Stomach smooth muscle (tissue), 2 donors: ENCODE measurements around the gene TMCC3.

ENCODE experiments used
- H3K27ac ChIP-seq: one replicate; pipeline ENCODE4 v1.7.0; 2013; ENCODE audit warnings: mild to moderate bottlenecking, low read length, inconsistent platforms
- H3K27me3 ChIP-seq, 2 donors: one replicate each; pipeline ENCODE4 v1.7.0; 2013; ENCODE audit warnings: low read length in 2 of 2; ENCODE audit not compliant: insufficient read depth in 2 of 2, control insufficient read depth in 1 of 2
- H3K36me3 ChIP-seq, 2 donors: one replicate each; pipeline ENCODE4 v1.7.0; 2013; ENCODE audit warnings: low read length in 2 of 2; ENCODE audit not compliant: control insufficient read depth in 2 of 2, insufficient read depth in 2 of 2
- H3K4me1 ChIP-seq: one replicate; pipeline ENCODE4 v1.7.0; 2013; ENCODE audit warnings: low read length; ENCODE audit not compliant: control insufficient read depth, insufficient read depth
- H3K4me3 ChIP-seq, 2 donors: one replicate each; pipeline ENCODE4 v1.7.0; 2013; ENCODE audit warnings: low read length in 2 of 2
- H3K9ac ChIP-seq, 2 donors: one replicate each; pipeline ENCODE4 v1.7.0; 2013; ENCODE audit warnings: low read length in 2 of 2, mild to moderate bottlenecking in 1 of 2
- H3K9me3 ChIP-seq, 2 donors: one replicate each; pipeline ENCODE4 v1.7.0; 2013; ENCODE audit warnings: low read length in 2 of 2; ENCODE audit not compliant: control insufficient read depth in 2 of 2
- donor health status: healthy.
- donor health status: Pancreatic carcinoma.

TMCC3 gene

GRCh38 chr12:94686834-94687628, 36.7 kb upstream of the TMCC3 start:
- no peaks in the 10 kb centered on the region for H3K27me3 ChIP-seq
- H3K36me3 ChIP-seq: no peaks in the 10 kb centered on the region
- no peak overlapping the region for H3K27ac ChIP-seq
- no peak overlapping the region for H3K9ac ChIP-seq
- no peak overlapping the region for H3K4me3 ChIP-seq
- no peaks in the 10 kb centered on the region for H3K4me1 ChIP-seq
- H3K9me3 ChIP-seq: no peaks in the 10 kb centered on the region

GRCh38 chr12:94684416-94685142, 34.2 kb upstream of the TMCC3 start:
- Histone ChIP-seq H3K4me1 (no peaks in the 10 kb centered on the region), H3K27ac (no peak overlapping the region), H3K9ac (no peak overlapping the region), H3K27me3 (no peaks in the 10 kb centered on the region), H3K9me3 (no peaks in the 10 kb centered on the region), H3K36me3 (no peaks in the 10 kb centered on the region), H3K4me3 (no peak overlapping the region)

GRCh38 chr12:94679554-94680195, 29.3 kb upstream of the TMCC3 start:
- Histone ChIP-seq H3K4me3 (no peak overlapping the region), H3K9ac (no peak overlapping the region), H3K27me3 (no peaks in the 10 kb centered on the region), H3K4me1 (peaks cover 2% of the 10 kb centered on the region), H3K9me3 (no peaks in the 10 kb centered on the region), H3K36me3 (no peaks in the 10 kb centered on the region), H3K27ac (no peak overlapping the region)

- H3K4me3 ChIP-seq: no peak overlapping the region
- H3K9me3 ChIP-seq: no peaks in the 10 kb centered on the region
- H3K27me3 ChIP-seq: no peaks in the 10 kb centered on the region
- peaks cover 2% of the 10 kb centered on the region for H3K4me1 ChIP-seq
- no peaks in the 10 kb centered on the region for H3K36me3 ChIP-seq
- H3K27ac ChIP-seq: no peak overlapping the region
- H3K9ac ChIP-seq: no peak overlapping the region
These were observed 28.5 kb upstream of the TMCC3 start for GRCh38 chr12:94678849-94679248.

- no peak overlapping the region for H3K27ac ChIP-seq
- peaks cover 2% of the 10 kb centered on the region for H3K4me1 ChIP-seq
- no peak overlapping the region for H3K4me3 ChIP-seq
- H3K9me3 ChIP-seq: no peaks in the 10 kb centered on the region
- no peak overlapping the region for H3K9ac ChIP-seq
- no peaks in the 10 kb centered on the region for H3K36me3 ChIP-seq
- H3K27me3 ChIP-seq: no peaks in the 10 kb centered on the region
These were observed 28.0 kb upstream of the TMCC3 start for GRCh38 chr12:94678379-94678778.

- H3K27me3 ChIP-seq: no peaks in the 10 kb centered on the region
- no peak overlapping the region for H3K9ac ChIP-seq
- no peak overlapping the region for H3K27ac ChIP-seq
- no peaks in the 10 kb centered on the region for H3K36me3 ChIP-seq
- H3K4me1 ChIP-seq: peaks cover 2% of the 10 kb centered on the region
- no peaks in the 10 kb centered on the region for H3K9me3 ChIP-seq
- no peak overlapping the region for H3K4me3 ChIP-seq
These were observed 27.4 kb upstream of the TMCC3 start for GRCh38 chr12:94677778-94678177.

- no peak overlapping the region for H3K27ac ChIP-seq
These were observed 26.6 kb upstream of the TMCC3 start for GRCh38 chr12:94676922-94677321.

GRCh38 chr12:94676031-94676641, 25.8 kb upstream of the TMCC3 start:
- H3K9me3 ChIP-seq: no peaks in the 10 kb centered on the region
- H3K27me3 ChIP-seq: no peaks in the 10 kb centered on the region
- no peak overlapping the region for H3K4me3 ChIP-seq
- H3K36me3 ChIP-seq: no peaks in the 10 kb centered on the region
- no peak overlapping the region for H3K27ac ChIP-seq
- no peak overlapping the region for H3K9ac ChIP-seq
- H3K4me1 ChIP-seq: peaks cover 2% of the 10 kb centered on the region

More at GRCh38 chr12:94676922-94677321, 26.6 kb upstream of the TMCC3 start:
- no peaks in the 10 kb centered on the region for H3K36me3 ChIP-seq
- no peak overlapping the region for H3K4me3 ChIP-seq
- no peaks in the 10 kb centered on the region for H3K9me3 ChIP-seq
- no peak overlapping the region for H3K9ac ChIP-seq
- no peaks in the 10 kb centered on the region for H3K27me3 ChIP-seq
- peaks cover 2% of the 10 kb centered on the region for H3K4me1 ChIP-seq

- no peaks in the 10 kb centered on the region for H3K27me3 ChIP-seq
- H3K36me3 ChIP-seq: no peaks in the 10 kb centered on the region
- peaks cover 2% of the 10 kb centered on the region for H3K4me1 ChIP-seq
- H3K4me3 ChIP-seq: no peak overlapping the region
- H3K9me3 ChIP-seq: no peaks in the 10 kb centered on the region
- no peak overlapping the region for H3K27ac ChIP-seq
- no peak overlapping the region for H3K9ac ChIP-seq
These were observed 24.5 kb upstream of the TMCC3 start for GRCh38 chr12:94674835-94675234.

- Histone ChIP-seq H3K9me3 (no peaks in the 10 kb centered on the region), H3K36me3 (no peaks in the 10 kb centered on the region), H3K27me3 (no peaks in the 10 kb centered on the region), H3K27ac (no peak overlapping the region), H3K4me1 (peaks cover 2% of the 10 kb centered on the region), H3K4me3 (no peak overlapping the region), H3K9ac (no peak overlapping the region)
These were observed 23.7 kb upstream of the TMCC3 start for GRCh38 chr12:94674051-94674451.
